HepG2 (cell line): Measurements from ENCODE around the gene HSPA1A. TPM values are rescaled to one million over a fixed set of nuclear protein-coding genes. Genes with fewer than 3 reads are reported as not detected.
A peak's percentile ranks its signal among the peaks of the same experiment; 100 is the strongest.

Experiments
- AKNA ChIP-seq: sonication (generic); formaldehyde crosslinking; IDR thresholded peaks from 2 replicates; pipeline ENCODE4 v1.4.0; 2020; ENCODE audit warnings: missing genetic modification reagents, borderline replicate concordance
- ATRX ChIP-seq: sonication (generic); formaldehyde crosslinking; IDR thresholded peaks from 2 replicates; pipeline ENCODE4 v1.4.0; 2020; ENCODE audit warnings: missing genetic modification reagents, borderline replicate concordance
- CBX1 ChIP-seq: IDR thresholded peaks from one replicate; pipeline ENCODE4 v1.6.1; 2016; ENCODE audit warnings: antibody characterized with exemption, low read depth
- CREB1 ChIP-seq, 2 experiments: fragments of 450-650 bp in 1 of 2; IDR thresholded peaks; 2 replicates each; pipeline ENCODE4 v1.6.1; 2016 to 2017; ENCODE audit warnings: control low read depth in 1 of 2, mild to moderate bottlenecking in 1 of 2, missing compliant biosample characterization in 1 of 2, missing genetic modification characterization in 1 of 2
- ETV5 ChIP-seq: IDR thresholded peaks from 2 replicates; pipeline ENCODE4 v1.6.1; 2018; ENCODE audit warnings: missing biosample characterization, missing genetic modification reagents, inconsistent platforms, borderline replicate concordance
- FOXA3 ChIP-seq: IDR thresholded peaks from 2 replicates; pipeline ENCODE4 v1.6.1; 2016; ENCODE audit warnings: missing genetic modification reagents, missing compliant biosample characterization
- IRF1 ChIP-seq: sonication (generic); formaldehyde crosslinking; IDR thresholded peaks from 2 replicates; pipeline ENCODE4 v1.4.0; 2020; ENCODE audit warnings: low read depth, mild to moderate bottlenecking, missing genetic modification reagents
- KAT7 ChIP-seq: IDR thresholded peaks from 2 replicates; pipeline ENCODE4 v1.6.1; 2018; ENCODE audit warnings: borderline replicate concordance, missing compliant biosample characterization
- NFIC ChIP-seq: IDR thresholded peaks from 2 replicates; pipeline ENCODE4 v1.6.1; 2012; ENCODE audit warnings: mild to moderate bottlenecking, low read length, inconsistent platforms
- NFKB2 ChIP-seq: sonication (generic); formaldehyde crosslinking; IDR thresholded peaks from 2 replicates; pipeline ENCODE4 v1.4.0; 2020; ENCODE audit warnings: missing genetic modification reagents, borderline replicate concordance
- SMARCE1 ChIP-seq: fragments of 450-650 bp; IDR thresholded peaks from 2 replicates; pipeline ENCODE4 v1.6.1; 2017; ENCODE audit warnings: borderline replicate concordance
- TCF7 ChIP-seq: sonication (generic); IDR thresholded peaks from 2 replicates; pipeline ENCODE4 v1.6.1; 2016; ENCODE audit warnings: antibody characterized with exemption, low read depth
- TGIF2 ChIP-seq: IDR thresholded peaks from 2 replicates; pipeline ENCODE4 v1.6.1; 2016; ENCODE audit warnings: control low read depth, missing compliant biosample characterization
- XRCC5 ChIP-seq: fragments of 200-400 bp; formaldehyde crosslinking; optimal IDR thresholded peaks from 2 replicates; pipeline ENCODE3; 2017; ENCODE audit warnings: mild to moderate bottlenecking, low read length
- ZBTB38 ChIP-seq: sonication (generic); formaldehyde crosslinking; IDR thresholded peaks from 2 replicates; pipeline ENCODE4 v1.5.1; 2020; ENCODE audit warnings: mild to moderate bottlenecking, missing genetic modification reagents
- ZMAT3 ChIP-seq: sonication (generic); formaldehyde crosslinking; conservative IDR thresholded peaks from 2 replicates; pipeline ENCODE4 v1.7.0; 2021; ENCODE audit warnings: missing genetic modification reagents
- ZNF333 ChIP-seq: sonication (generic); formaldehyde crosslinking; IDR thresholded peaks from 2 replicates; pipeline ENCODE4 v1.4.0; 2020; ENCODE audit warnings: mild to moderate bottlenecking, missing genetic modification reagents, borderline replicate concordance
- ZNF350 ChIP-seq: sonication (generic); formaldehyde crosslinking; IDR thresholded peaks from 2 replicates; pipeline ENCODE4 v1.4.0; 2020; ENCODE audit warnings: mild to moderate bottlenecking, low read depth, missing genetic modification reagents, borderline replicate concordance
- ZUFSP ChIP-seq: sonication (generic); formaldehyde crosslinking; IDR thresholded peaks from 2 replicates; pipeline ENCODE4 v1.9.0; 2021; ENCODE audit warnings: missing genetic modification reagents, mild to moderate bottlenecking, borderline replicate concordance
- polyA plus RNA-seq, 8 experiments: library from polyadenylated mRNA; depleted of rRNA in 3 of 8; stranded (reverse) in 7 of 8; unstranded in 1 of 8; fragments of >200 nt; fragmentation: Illumina TruSeq in 4 of 8; extraction: Trizol in 4 of 8; gene quantifications; 2 replicates each; pipeline versions ENCODE4 v1.2.1 to v1.2.3, GENCODE V29; 2011 to 2016; ENCODE audit warnings: low read depth in 4 of 8, missing spikeins in 1 of 8, mixed read lengths in 1 of 8; ENCODE audit not compliant: insufficient read depth in 1 of 8
- total RNA-seq, 5 experiments: library from RNA; depleted of rRNA; stranded (reverse); fragments of >200 nt; fragmentation: Illumina TruSeq; extraction: Trizol; gene quantifications; 2 replicates each; pipeline ENCODE4 v1.2.3, GENCODE V29; 2016; ENCODE audit warnings: low read depth in 1 of 5
- TF ChIP-seq, protein P1 (sequence below): sonication (generic); formaldehyde crosslinking; conservative IDR thresholded peaks from 2 replicates; pipeline ENCODE4 v1.8.0; 2022; ENCODE audit warnings: missing genetic modification reagents

The HSPA1A gene
- total and polyA plus RNA-seq, 2 of the 13 experiments (the other 11 are each of a cell fraction or from before 2014, with no cell fraction given), result 44.5 to 85.0 TPM

- TF ChIP-seq ZNF333 (CRISPR knock-in tag) (peak; percentile 89; the same call in 1 of the 2 replicates), ZUFSP (no peak), ZMAT3 (peak; percentile 94), AKNA (CRISPR knock-in tag) (no peak), TGIF2 (peak; percentile 81), ETV5 (peak; percentile 80), SMARCE1 (no peak), XRCC5 (peak; percentile 87), CREB1 (IDR thresholded peaks at IDR 0.05) (peak; percentile 95), CREB1 (CRISPR knock-in tag; IDR thresholded peaks at IDR 0.05) (peak; percentile 97), ZBTB38 (CRISPR knock-in tag) (peak; percentile 98), CBX1 (peak; percentile 84), IRF1 (0 out of 2 replicates have a peak, but pooled peaks have one; percentile 69), ATRX (no peak), NFKB2 (CRISPR knock-in tag) (peak; percentile 93; the same call in 1 of the 2 replicates), TCF7 (no peak), NFIC (no peak), ZNF350 (peak; percentile 87), KAT7 (peak; percentile 95; the same call in 1 of the 2 replicates), FOXA3 (CRISPR knock-in tag) (peak; percentile 57; the same call in 1 of the 2 replicates)
- TF ChIP-seq, protein P1, sequence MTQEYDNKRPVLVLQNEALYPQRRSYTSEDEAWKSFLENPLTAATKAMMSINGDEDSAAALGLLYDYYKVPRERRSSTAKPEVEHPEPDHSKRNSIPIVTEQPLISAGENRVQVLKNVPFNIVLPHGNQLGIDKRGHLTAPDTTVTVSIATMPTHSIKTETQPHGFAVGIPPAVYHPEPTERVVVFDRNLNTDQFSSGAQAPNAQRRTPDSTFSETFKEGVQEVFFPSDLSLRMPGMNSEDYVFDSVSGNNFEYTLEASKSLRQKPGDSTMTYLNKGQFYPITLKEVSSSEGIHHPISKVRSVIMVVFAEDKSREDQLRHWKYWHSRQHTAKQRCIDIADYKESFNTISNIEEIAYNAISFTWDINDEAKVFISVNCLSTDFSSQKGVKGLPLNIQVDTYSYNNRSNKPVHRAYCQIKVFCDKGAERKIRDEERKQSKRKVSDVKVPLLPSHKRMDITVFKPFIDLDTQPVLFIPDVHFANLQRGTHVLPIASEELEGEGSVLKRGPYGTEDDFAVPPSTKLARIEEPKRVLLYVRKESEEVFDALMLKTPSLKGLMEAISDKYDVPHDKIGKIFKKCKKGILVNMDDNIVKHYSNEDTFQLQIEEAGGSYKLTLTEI, result no peak
These were observed 8.7 kb upstream of the HSPA1A start, which contains the start of gene LSM2 (continued) for GRCh38 chr6:31806470-31807272.
